GM23338 (cell line): Measurements from ENCODE around the gene GLCCI1. TPM values are rescaled to one million over a fixed set of nuclear protein-coding genes. Genes with fewer than 3 reads are reported as not detected.

Source experiments
- ATAC-seq: fragments of 200-7000 bp; cut with Tn5 transposase; 3 replicates; pipeline ENCODE4 v1.9.1; 2020
- DNase-seq: peaks from one replicate; pipeline ENCODE4 v3.0.0-alpha.2; 2015; ENCODE audit warnings: low spot score
- H2AFZ ChIP-seq: fragments of 200-600 bp; sonication (generic); 2 replicates; pipeline ENCODE4 v1.8.0; 2016; ENCODE audit warnings: antibody characterized with exemption, mild to moderate bottlenecking, moderate library complexity
- H3F3A ChIP-seq: fragments of 200-600 bp; sonication (generic); replicated peaks from 2 replicates; pipeline ENCODE4 v1.8.0; 2017; ENCODE audit warnings: antibody characterized with exemption, mixed run types, low read depth
- H3K27ac ChIP-seq: fragments of 200-600 bp; sonication (generic); 2 replicates; pipeline ENCODE4 v1.6.1; 2016; ENCODE audit warnings: low read depth
- H3K27me3 ChIP-seq: fragments of 200-600 bp; sonication (generic); 2 replicates; pipeline ENCODE4 v1.8.0; 2016; ENCODE audit warnings: mild to moderate bottlenecking, mixed run types, moderate library complexity; ENCODE audit not compliant: insufficient read depth
- H3K36me3 ChIP-seq: fragments of 200-600 bp; sonication (generic); 2 replicates; pipeline ENCODE4 v1.8.0; 2016; ENCODE audit warnings: mild to moderate bottlenecking; ENCODE audit not compliant: insufficient read depth
- H3K4me1 ChIP-seq: fragments of 200-600 bp; sonication (generic); 2 replicates; pipeline ENCODE4 v1.8.0; 2016; ENCODE audit warnings: mild to moderate bottlenecking, moderate library complexity; ENCODE audit not compliant: insufficient read depth
- H3K4me2 ChIP-seq: fragments of 200-600 bp; sonication (generic); 2 replicates; pipeline ENCODE4 v1.7.1; 2017; ENCODE audit warnings: mixed run types
- H3K4me3 ChIP-seq: fragments of 200-600 bp; sonication (generic); 2 replicates; pipeline ENCODE4 v1.6.1; 2016; ENCODE audit warnings: mixed run types
- H3K79me2 ChIP-seq: fragments of 200-600 bp; sonication (generic); replicated peaks from 2 replicates; pipeline ENCODE4 v1.8.0; 2017; ENCODE audit warnings: mild to moderate bottlenecking; ENCODE audit not compliant: insufficient read depth
- H3K9me2 ChIP-seq: fragments of 200-600 bp; sonication (generic); 2 replicates; pipeline ENCODE4 v1.8.0; 2017; ENCODE audit not compliant: insufficient read depth
- H4K20me1 ChIP-seq: fragments of 200-600 bp; sonication (generic); replicated peaks from 2 replicates; pipeline ENCODE4 v1.8.0; 2017; ENCODE audit warnings: mild to moderate bottlenecking; ENCODE audit not compliant: insufficient read depth
- H3K27ac Mint-ChIP-seq: 2 replicates; pipeline ENCODE4 v1.8.0; 2020; ENCODE audit warnings: inconsistent platforms, mild to moderate bottlenecking, moderate library complexity, mixed read lengths
- H3K27me3 Mint-ChIP-seq: 3 replicates; pipeline ENCODE4 v1.8.0; 2022; ENCODE audit warnings: low read depth, mild to moderate bottlenecking, moderate library complexity, mixed read lengths, inconsistent platforms; ENCODE audit not compliant: insufficient read depth, poor library complexity
- H3K36me3 Mint-ChIP-seq: 3 replicates; pipeline ENCODE4 v1.8.0; 2021; ENCODE audit warnings: low read depth, mild to moderate bottlenecking, inconsistent platforms, moderate library complexity, mixed read lengths
- H3K4me1 Mint-ChIP-seq: 3 replicates; pipeline ENCODE4 v1.8.0; 2020; ENCODE audit warnings: mild to moderate bottlenecking, inconsistent platforms, mixed read lengths
- H3K4me3 Mint-ChIP-seq: 3 replicates; pipeline ENCODE4 v1.8.0; 2021; ENCODE audit warnings: moderate library complexity, mild to moderate bottlenecking, inconsistent platforms, mixed read lengths
- H3K9me3 Mint-ChIP-seq: 3 replicates; pipeline ENCODE4 v1.8.0; 2020; ENCODE audit warnings: moderate library complexity, mild to moderate bottlenecking, inconsistent platforms, mixed read lengths
- CTCF ChIP-seq, 2 experiments: fragments of 200-600 bp in 1 of 2; sonication (generic) in 1 of 2; conservative IDR thresholded peaks; 2 replicates each; pipeline versions ENCODE4 v1.5.1 to v1.6.1; 2016 to 2017; ENCODE audit warnings: antibody characterized with exemption in 2 of 2, low read depth in 2 of 2, mild to moderate bottlenecking in 2 of 2, moderate library complexity in 1 of 2
- EZH2phosphoT487 ChIP-seq: fragments of 200-600 bp; sonication (generic); IDR thresholded peaks from one replicate; pipeline ENCODE4 v1.8.1; 2018; ENCODE audit warnings: antibody characterized with exemption; ENCODE audit not compliant: unreplicated experiment
- JUNB ChIP-seq: IDR thresholded peaks from one replicate; pipeline ENCODE4 v1.6.1; 2016; ENCODE audit warnings: antibody characterized with exemption; ENCODE audit not compliant: unreplicated experiment
- POLR2AphosphoS5 ChIP-seq: IDR thresholded peaks from 2 replicates; pipeline ENCODE4 v1.6.1; 2016; ENCODE audit warnings: antibody characterized with exemption, low read depth
- STAT1 ChIP-seq: IDR thresholded peaks from one replicate; pipeline ENCODE4 v1.6.1; 2016; ENCODE audit warnings: antibody characterized with exemption; ENCODE audit not compliant: unreplicated experiment
- ZNF331 ChIP-seq: fragments of 250-450 bp; sonication (Bioruptor Pico); IDR thresholded peaks from 2 replicates; pipeline ENCODE4 v1.5.0; 2020; ENCODE audit warnings: low read depth, mild to moderate bottlenecking, moderate library complexity
- ZNF462 ChIP-seq: fragments of 250-450 bp; sonication (Bioruptor Pico); IDR thresholded peaks from 2 replicates; pipeline ENCODE4 v1.5.0; 2020; ENCODE audit warnings: mild to moderate bottlenecking, moderate library complexity
- polyA plus RNA-seq: library from polyadenylated mRNA; unstranded; fragments of >200 nt; fragmentation: Nextera tagmentation; extraction: Ambion mirVana; gene quantifications from 2 replicates; pipeline ENCODE4 v1.2.1, GENCODE V29; 2016
- total RNA-seq: library from RNA; depleted of rRNA; stranded (reverse); fragments of >200 nt; shearing (Covaris generic); gene quantifications from 2 replicates; pipeline ENCODE4 v1.2.3, GENCODE V29; 2014

GLCCI1 gene
- total and polyA plus RNA-seq, 2 experiments from 2014 or later = 15.0 to 15.7 TPM

- Histone ChIP-seq H3K4me1 (peaks cover 5% of the 10 kb centered on the region; the same call in 1 of the 2 replicates), H3K27ac (no peak overlapping the region), H3K79me2 (no peaks in the 10 kb centered on the region; the same call in 1 of the 2 replicates), H4K20me1 (no peaks in the 10 kb centered on the region), H3K4me2 (no peak overlapping the region), H2AFZ (no peak overlapping the region), H3K4me3 (no peak overlapping the region), H3K27me3 (no peaks in the 10 kb centered on the region), H3K9me2 (no peaks in the 10 kb centered on the region), H3K36me3 (no peaks in the 10 kb centered on the region), H3F3A (no peaks in the 10 kb centered on the region)
- H3K9me3 Mint-ChIP-seq = no peaks in the 10 kb centered on the region
- no peaks in the 10 kb centered on the region for H3K27me3 Mint-ChIP-seq
- H3K4me1 Mint-ChIP-seq = peaks cover 7% of the 10 kb centered on the region; the same call in 2 of the 3 replicates
- peaks cover 17% of the 10 kb centered on the region; the same call in 2 of the 3 replicates for H3K36me3 Mint-ChIP-seq
- no peak for ATAC-seq
- no peak overlapping the region for H3K4me3 Mint-ChIP-seq
- no peak for TF ChIP-seq POLR2AphosphoS5
- no peak for TF ChIP-seq JUNB
- TF ChIP-seq STAT1 = no peak
- no peak for TF ChIP-seq ZNF462 (CRISPR knock-in tag)
- no peak for TF ChIP-seq ZNF331 (CRISPR knock-in tag)
- TF ChIP-seq CTCF (conservative IDR thresholded peaks at IDR 0.05; ENCODE audit: low read depth in 2 of 2) = no peak
- TF ChIP-seq EZH2phosphoT487 = no peak
- no peak for DNase-seq
- no peak overlapping the region for H3K27ac Mint-ChIP-seq
These were observed 50.4 kb downstream of the GLCCI1 start for GRCh38 chr7:8018961-8019360.
